Endothelial cell of umbilical vein (primary cell): ENCODE results near the gene G3BP1.

Experiments used
- JUN ChIP-seq: IDR thresholded peaks from 2 replicates; pipeline ENCODE4 v1.6.1; 2011; ENCODE audit warnings: borderline replicate concordance, low read depth; ENCODE audit not compliant: insufficient read length, insufficient read depth
- TF ChIP-seq, protein P1 (sequence below), 2 donors: IDR thresholded peaks; 1 replicate in 1 of 2; 2 replicates in 1 of 2; pipeline ENCODE4 v1.5.1; 2011; ENCODE audit warnings: low read length in 2 of 2, mild to moderate bottlenecking in 2 of 2, moderate library complexity in 2 of 2, control low read depth in 1 of 2, inconsistent platforms in 1 of 2, low read depth in 1 of 2; ENCODE audit not compliant: insufficient read depth in 1 of 2; ENCODE audit errors: extremely low read depth in 1 of 2

DNA sequence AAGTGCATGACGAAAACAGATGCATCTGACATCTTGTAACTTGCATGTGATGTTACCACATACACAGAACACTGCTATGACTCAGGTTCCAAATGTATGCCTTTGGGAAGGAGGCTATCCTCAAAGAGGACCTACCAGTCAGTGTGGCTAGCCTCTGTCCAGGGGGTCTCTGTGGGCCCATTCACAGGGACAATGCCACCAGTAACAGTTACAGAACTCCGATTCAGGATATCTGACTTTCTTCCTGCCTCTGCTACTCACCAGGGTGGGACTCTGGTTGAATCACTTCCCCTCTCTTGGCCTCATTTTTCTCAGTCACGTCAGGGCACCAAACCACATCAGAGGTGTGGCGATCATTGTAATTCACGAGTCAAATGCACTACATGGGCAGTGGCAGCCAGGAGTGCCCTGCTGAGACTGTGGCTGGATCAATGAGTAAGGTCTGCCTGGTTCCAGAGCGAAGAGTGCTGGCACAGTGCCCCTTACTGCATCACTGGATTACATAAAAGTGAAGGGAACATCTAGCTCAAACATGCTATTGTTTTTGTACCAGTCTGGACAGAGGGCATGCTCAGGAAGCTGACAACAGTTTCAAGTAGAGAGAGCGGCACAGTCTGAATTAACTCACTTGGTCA is 26.6 kb upstream of the G3BP1 start:
- TF ChIP-seq, protein P1, sequence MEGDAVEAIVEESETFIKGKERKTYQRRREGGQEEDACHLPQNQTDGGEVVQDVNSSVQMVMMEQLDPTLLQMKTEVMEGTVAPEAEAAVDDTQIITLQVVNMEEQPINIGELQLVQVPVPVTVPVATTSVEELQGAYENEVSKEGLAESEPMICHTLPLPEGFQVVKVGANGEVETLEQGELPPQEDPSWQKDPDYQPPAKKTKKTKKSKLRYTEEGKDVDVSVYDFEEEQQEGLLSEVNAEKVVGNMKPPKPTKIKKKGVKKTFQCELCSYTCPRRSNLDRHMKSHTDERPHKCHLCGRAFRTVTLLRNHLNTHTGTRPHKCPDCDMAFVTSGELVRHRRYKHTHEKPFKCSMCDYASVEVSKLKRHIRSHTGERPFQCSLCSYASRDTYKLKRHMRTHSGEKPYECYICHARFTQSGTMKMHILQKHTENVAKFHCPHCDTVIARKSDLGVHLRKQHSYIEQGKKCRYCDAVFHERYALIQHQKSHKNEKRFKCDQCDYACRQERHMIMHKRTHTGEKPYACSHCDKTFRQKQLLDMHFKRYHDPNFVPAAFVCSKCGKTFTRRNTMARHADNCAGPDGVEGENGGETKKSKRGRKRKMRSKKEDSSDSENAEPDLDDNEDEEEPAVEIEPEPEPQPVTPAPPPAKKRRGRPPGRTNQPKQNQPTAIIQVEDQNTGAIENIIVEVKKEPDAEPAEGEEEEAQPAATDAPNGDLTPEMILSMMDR (IDR thresholded peaks at IDR 0.05; ENCODE audit: extremely low read depth in 1 of 2, insufficient read depth in 1 of 2, low read depth in 1 of 2, low read length in 2 of 2) = no peak
- TF ChIP-seq JUN = peak; percentile 67
